Suprapubic skin (tissue), 4 donors: ENCODE data around the gene MMAB. TPM values are rescaled to one million over a fixed set of nuclear protein-coding genes. Genes with fewer than 3 reads are reported as not detected.

Source experiments
- DNase-seq, 2 donors: peaks; one replicate each; pipeline ENCODE4 v3.0.0-alpha.2; 2019; ENCODE audit warnings: low spot score in 2 of 2
- H3K27ac ChIP-seq: fragments of 200-600 bp; sonication (generic); one replicate; pipeline ENCODE4 v1.5.1; 2019
- H3K27me3 ChIP-seq: fragments of 200-600 bp; sonication (generic); one replicate; pipeline ENCODE4 v1.5.1; 2019
- H3K36me3 ChIP-seq: fragments of 200-600 bp; sonication (generic); one replicate; pipeline ENCODE4 v1.5.1; 2019
- H3K4me1 ChIP-seq: fragments of 200-600 bp; sonication (generic); one replicate; pipeline ENCODE4 v1.5.1; 2019
- H3K4me3 ChIP-seq: fragments of 200-600 bp; sonication (generic); one replicate; pipeline ENCODE4 v1.5.1; 2019; ENCODE audit warnings: mild to moderate bottlenecking
- H3K9me3 ChIP-seq: fragments of 200-600 bp; sonication (generic); one replicate; pipeline ENCODE4 v1.5.1; 2019
- EP300 ChIP-seq: sonication (generic); formaldehyde crosslinking; IDR thresholded peaks from one replicate; pipeline ENCODE4 v1.6.1; 2017; ENCODE audit warnings: antibody characterized with exemption
- POLR2A ChIP-seq, 2 donors: fragments of 450-650 bp; IDR thresholded peaks; one replicate each; pipeline ENCODE4 v1.6.1; 2017; ENCODE audit warnings: antibody characterized with exemption in 2 of 2, mild to moderate bottlenecking in 2 of 2, moderate library complexity in 2 of 2
- POLR2AphosphoS5 ChIP-seq, 3 donors: sonication (generic); formaldehyde crosslinking; IDR thresholded peaks; one replicate each; pipeline ENCODE4 v1.6.1; 2017; ENCODE audit warnings: antibody characterized with exemption in 3 of 3
- WGBS: methylation state at CpG from one replicate; pipeline ENCODE4 v1.1.5; 2018; 5-methylcytosine and 5-hydroxymethylcytosine counted together
- total RNA-seq, 4 donors: library from RNA; depleted of rRNA; stranded (reverse); fragments of >200 nt; gene quantifications; one replicate each; pipeline ENCODE4 v1.1.0, GENCODE V29; 2016
- TF ChIP-seq, protein P1 (sequence below), 2 donors: fragments of 200-600 bp in 1 of 2; fragments of 450-650 bp in 1 of 2; sonication (generic) in 1 of 2; IDR thresholded peaks; one replicate each; pipeline ENCODE4 v1.5.1; 2016 to 2019; ENCODE audit warnings: antibody characterized with exemption in 2 of 2, mild to moderate bottlenecking in 1 of 2, moderate library complexity in 1 of 2

The MMAB gene
- total RNA-seq, 4 donors from 2014 or later, result 17.1 to 37.2 (median 24.5) TPM

DNA sequence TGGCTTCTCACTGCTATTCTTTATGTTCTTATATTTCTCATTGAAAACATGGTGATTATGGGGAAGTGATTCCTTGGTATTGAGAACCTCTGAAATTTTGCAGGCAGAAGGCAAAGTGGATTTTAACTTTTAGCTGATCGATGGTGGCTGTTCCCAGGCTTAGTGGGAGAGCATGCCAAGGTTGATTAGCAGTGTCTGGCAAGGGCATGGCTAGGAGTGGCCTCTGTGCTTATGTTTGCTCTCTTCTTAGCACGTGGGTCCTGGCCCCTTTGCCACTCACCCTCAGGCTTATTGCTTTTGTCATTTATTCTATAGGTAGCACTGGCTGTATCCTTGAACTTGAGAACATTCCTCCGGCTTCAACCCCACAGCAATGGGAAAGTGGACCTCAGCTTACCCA, 2.4 kb upstream of the MMAB start:
- Histone ChIP-seq H3K36me3 (peaks cover 47% of the 10 kb centered on the region), H3K4me3 (no peak overlapping the region), H3K9me3 (no peaks in the 10 kb centered on the region), H3K27ac (no peak overlapping the region), H3K4me1 (peaks cover 21% of the 10 kb centered on the region), H3K27me3 (no peaks in the 10 kb centered on the region)
- 76% methylated on average over 3 of the region's 3 CpGs for WGBS
- no peak for DNase-seq
- no peak for TF ChIP-seq POLR2AphosphoS5 (IDR thresholded peaks at IDR 0.05)
- no peak for TF ChIP-seq POLR2A (IDR thresholded peaks at IDR 0.05)
- TF ChIP-seq, protein P1, sequence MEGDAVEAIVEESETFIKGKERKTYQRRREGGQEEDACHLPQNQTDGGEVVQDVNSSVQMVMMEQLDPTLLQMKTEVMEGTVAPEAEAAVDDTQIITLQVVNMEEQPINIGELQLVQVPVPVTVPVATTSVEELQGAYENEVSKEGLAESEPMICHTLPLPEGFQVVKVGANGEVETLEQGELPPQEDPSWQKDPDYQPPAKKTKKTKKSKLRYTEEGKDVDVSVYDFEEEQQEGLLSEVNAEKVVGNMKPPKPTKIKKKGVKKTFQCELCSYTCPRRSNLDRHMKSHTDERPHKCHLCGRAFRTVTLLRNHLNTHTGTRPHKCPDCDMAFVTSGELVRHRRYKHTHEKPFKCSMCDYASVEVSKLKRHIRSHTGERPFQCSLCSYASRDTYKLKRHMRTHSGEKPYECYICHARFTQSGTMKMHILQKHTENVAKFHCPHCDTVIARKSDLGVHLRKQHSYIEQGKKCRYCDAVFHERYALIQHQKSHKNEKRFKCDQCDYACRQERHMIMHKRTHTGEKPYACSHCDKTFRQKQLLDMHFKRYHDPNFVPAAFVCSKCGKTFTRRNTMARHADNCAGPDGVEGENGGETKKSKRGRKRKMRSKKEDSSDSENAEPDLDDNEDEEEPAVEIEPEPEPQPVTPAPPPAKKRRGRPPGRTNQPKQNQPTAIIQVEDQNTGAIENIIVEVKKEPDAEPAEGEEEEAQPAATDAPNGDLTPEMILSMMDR (IDR thresholded peaks at IDR 0.05), result no peak
- TF ChIP-seq EP300, result no peak

- WGBS, result 0% methylated on average over 6 of the region's 13 CpGs
- Histone ChIP-seq H3K36me3 (peaks cover 46% of the 10 kb centered on the region), H3K4me1 (peaks cover 21% of the 10 kb centered on the region), H3K4me3 (peak overlapping the region; percentile 80), H3K9me3 (no peaks in the 10 kb centered on the region), H3K27ac (peak overlapping the region; percentile 88), H3K27me3 (no peaks in the 10 kb centered on the region)
- DNase-seq, result no peak
- TF ChIP-seq, protein P1 (IDR thresholded peaks at IDR 0.05), result no peak
- no peak for TF ChIP-seq POLR2A (IDR thresholded peaks at IDR 0.05)
- TF ChIP-seq EP300, result no peak
These were observed 575 bp upstream of the MMAB start for GRCh38 chr12:109573914-109574244.

DNA sequence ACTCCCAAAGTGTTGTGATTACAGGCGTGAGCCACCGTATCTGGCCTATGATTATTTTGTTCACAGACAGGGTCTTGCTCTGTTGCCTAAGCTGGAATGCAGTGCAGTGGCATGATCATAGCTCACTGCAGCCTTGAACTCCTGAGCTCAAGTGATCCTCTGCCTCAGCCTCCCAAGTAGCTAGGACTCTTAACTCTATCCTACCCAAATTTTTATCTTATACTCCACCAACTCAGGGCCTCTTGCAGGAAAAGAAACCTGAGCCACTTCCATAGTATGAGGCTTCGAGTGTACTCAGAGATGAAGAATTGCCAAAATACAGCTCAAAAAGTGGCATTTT, 828 bp downstream of the MMAB start:
- TF ChIP-seq POLR2A (IDR thresholded peaks at IDR 0.05) (no peak), POLR2AphosphoS5 (IDR thresholded peaks at IDR 0.05) (no peak), EP300 (no peak)
- TF ChIP-seq, protein P1 (IDR thresholded peaks at IDR 0.05), result no peak
- no peaks in the 10 kb centered on the region for H3K9me3 ChIP-seq
- peaks cover 21% of the 10 kb centered on the region for H3K4me1 ChIP-seq
- H3K4me3 ChIP-seq, result peak overlapping the region; percentile 80
- 81% methylated on average over 3 of the region's 3 CpGs for WGBS
- H3K36me3 ChIP-seq, result peaks cover 47% of the 10 kb centered on the region
- no peak overlapping the region for H3K27ac ChIP-seq
- H3K27me3 ChIP-seq, result no peaks in the 10 kb centered on the region
- DNase-seq, result no peak

DNA sequence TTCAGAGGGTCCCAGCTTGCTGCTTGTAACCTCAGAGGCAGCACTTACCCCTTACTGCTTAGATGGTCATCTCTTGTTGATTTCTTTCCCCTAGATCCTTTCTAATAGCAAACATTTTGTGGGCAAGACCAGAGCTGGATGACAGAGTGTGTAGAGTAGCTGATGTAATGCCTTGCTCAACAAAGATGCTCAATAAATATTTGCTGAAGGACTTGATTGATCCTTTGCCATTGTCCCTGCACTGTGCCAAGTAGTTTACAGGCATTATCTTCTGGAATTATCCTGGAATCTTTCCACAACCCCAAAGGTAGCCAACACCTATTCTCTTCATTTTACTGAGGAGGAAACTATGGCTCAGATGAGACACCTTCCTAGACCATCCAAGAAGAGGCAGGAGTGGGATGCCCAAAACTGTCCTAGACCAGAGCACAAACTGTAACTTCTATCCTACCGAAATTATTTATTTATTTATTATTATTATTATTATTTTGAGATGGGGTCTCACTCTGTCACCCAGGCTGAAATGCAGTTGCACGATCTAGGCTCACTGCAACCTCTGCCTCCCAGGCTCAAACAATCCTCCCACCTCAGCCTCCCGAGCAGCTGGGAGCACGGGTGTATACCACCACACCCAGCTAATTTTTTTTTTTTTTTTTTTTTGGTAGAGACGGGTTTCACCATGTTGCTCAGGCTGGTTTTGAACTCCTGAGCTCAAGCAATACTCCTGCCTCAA, 1.4 kb downstream of the MMAB start:
- Histone ChIP-seq H3K4me3 (no peak overlapping the region), H3K9me3 (no peaks in the 10 kb centered on the region), H3K27ac (no peak overlapping the region), H3K36me3 (peaks cover 47% of the 10 kb centered on the region), H3K4me1 (peaks cover 21% of the 10 kb centered on the region), H3K27me3 (no peaks in the 10 kb centered on the region)
- DNase-seq, result no peak
- TF ChIP-seq POLR2AphosphoS5 (IDR thresholded peaks at IDR 0.05) (no peak), EP300 (no peak)
- TF ChIP-seq, protein P1 (IDR thresholded peaks at IDR 0.05), result no peak
- 72% methylated on average over 5 of the region's 5 CpGs for WGBS

DNA sequence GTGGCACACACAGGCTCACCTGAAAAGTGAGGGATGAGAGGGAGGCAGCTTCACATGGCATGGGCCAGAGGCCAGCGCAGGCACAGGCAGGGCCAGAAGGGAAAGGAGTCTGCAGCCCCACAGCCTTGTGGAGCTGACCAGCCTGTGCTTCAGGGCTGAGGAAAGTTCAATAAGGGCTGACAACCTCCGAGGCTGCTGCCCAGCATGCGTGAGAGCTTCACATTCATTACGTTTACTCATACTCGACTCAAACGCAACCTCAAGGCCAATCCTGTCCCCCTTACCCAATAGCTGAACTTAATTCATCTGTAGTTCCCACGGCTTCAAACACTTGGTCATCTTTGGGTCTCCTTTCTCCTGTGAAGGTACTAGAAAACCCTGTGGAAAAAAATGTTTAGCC, 4.8 kb downstream of the MMAB start:
- H3K36me3 ChIP-seq, result peaks cover 67% of the 10 kb centered on the region
- H3K27me3 ChIP-seq, result no peaks in the 10 kb centered on the region
- no peaks in the 10 kb centered on the region for H3K9me3 ChIP-seq
- TF ChIP-seq POLR2AphosphoS5 (IDR thresholded peaks at IDR 0.05), result no peak
- TF ChIP-seq EP300, result no peak
- no peak for TF ChIP-seq POLR2A (IDR thresholded peaks at IDR 0.05)
- TF ChIP-seq, protein P1 (IDR thresholded peaks at IDR 0.05), result no peak
- H3K4me3 ChIP-seq, result no peak overlapping the region
- H3K4me1 ChIP-seq, result peaks cover 8% of the 10 kb centered on the region
- 81% methylated on average over 7 of the region's 7 CpGs for WGBS
- no peak for DNase-seq
- no peak overlapping the region for H3K27ac ChIP-seq
